COLO829 (cell line): ENCODE results near the gene NT5C3B.
"Not testable (repeated sequence)": the region's sequence is repeated elsewhere in the genome, so short reads cannot be mapped to it uniquely, and the experiment has no call there.

Source experiments
- DNase-seq: peaks from one replicate; pipeline ENCODE4 v3.0.0; 2012; ENCODE audit warnings: low spot score

The NT5C3B gene

GRCh38 chr17:41835800-41836549 is at the start of gene NT5C3B:
NT5C3B (minus strand) TSS chr17:41836232; CDS start chr17:41836193, 39 bp downstream.
- DNase-seq: peak; percentile 61

- no peak for DNase-seq
Measured at GRCh38 chr17:41885733-41886132, 49.7 kb upstream of the NT5C3B start.

GRCh38 chr17:41882756-41883155 is 46.7 kb upstream of the NT5C3B start:
- no peak for DNase-seq

GRCh38 chr17:41880130-41880529 is 44.1 kb upstream of the NT5C3B start:
- DNase-seq: no peak

- not testable (repeated sequence) for DNase-seq
Measured at GRCh38 chr17:41874293-41874670, 38.2 kb upstream of the NT5C3B start.

- no peak for DNase-seq
Measured at GRCh38 chr17:41873559-41874292, 37.7 kb upstream of the NT5C3B start.

GRCh38 chr17:41871789-41872188 is 35.8 kb upstream of the NT5C3B start:
- no peak for DNase-seq

GRCh38 chr17:41870627-41871026 is 34.6 kb upstream of the NT5C3B start:
- no peak for DNase-seq

GRCh38 chr17:41870097-41870496 is 34.1 kb upstream of the NT5C3B start:
- DNase-seq: no peak

GRCh38 chr17:41869426-41869825 is 33.4 kb upstream of the NT5C3B start:
- DNase-seq: no peak

- peak; percentile 72 for DNase-seq
Measured at GRCh38 chr17:41868568-41868967, 32.5 kb upstream of the NT5C3B start.

- DNase-seq: no peak
Measured at GRCh38 chr17:41865596-41865893, 29.5 kb upstream of the NT5C3B start.

- DNase-seq: peak; percentile 90
Measured at GRCh38 chr17:41864836-41865595, 29.0 kb upstream of the NT5C3B start, which contains the start of gene KLHL11. KLHL11 (minus strand) TSS chr17:41865423; CDS start chr17:41865370, 53 bp downstream.

GRCh38 chr17:41864498-41864835 is 28.4 kb upstream of the NT5C3B start:
- no peak for DNase-seq

GRCh38 chr17:41863074-41863848 is 27.2 kb upstream of the NT5C3B start:
- DNase-seq: no peak

GRCh38 chr17:41860254-41860931 is 24.4 kb upstream of the NT5C3B start:
- DNase-seq: no peak

- not testable (repeated sequence) for DNase-seq
Measured at GRCh38 chr17:41851382-41851781, 15.3 kb upstream of the NT5C3B start.

GRCh38 chr17:41849251-41849990 is 13.4 kb upstream of the NT5C3B start:
- DNase-seq: no peak

- DNase-seq: no peak
Measured at GRCh38 chr17:41848788-41849187, 12.8 kb upstream of the NT5C3B start.

- no peak for DNase-seq
Measured at GRCh38 chr17:41844971-41845370, 8.9 kb upstream of the NT5C3B start.

GRCh38 chr17:41840781-41841180 is 4.7 kb upstream of the NT5C3B start:
- not testable (repeated sequence) for DNase-seq
